ENCODE measurements around the gene ADGRG3. TPM values are rescaled to one million over a fixed set of nuclear protein-coding genes. Genes with fewer than 3 reads are reported as not detected.

The ADGRG3 gene
- total RNA-seq, 1 experiment from 2014 or later, result not detected

DNA sequence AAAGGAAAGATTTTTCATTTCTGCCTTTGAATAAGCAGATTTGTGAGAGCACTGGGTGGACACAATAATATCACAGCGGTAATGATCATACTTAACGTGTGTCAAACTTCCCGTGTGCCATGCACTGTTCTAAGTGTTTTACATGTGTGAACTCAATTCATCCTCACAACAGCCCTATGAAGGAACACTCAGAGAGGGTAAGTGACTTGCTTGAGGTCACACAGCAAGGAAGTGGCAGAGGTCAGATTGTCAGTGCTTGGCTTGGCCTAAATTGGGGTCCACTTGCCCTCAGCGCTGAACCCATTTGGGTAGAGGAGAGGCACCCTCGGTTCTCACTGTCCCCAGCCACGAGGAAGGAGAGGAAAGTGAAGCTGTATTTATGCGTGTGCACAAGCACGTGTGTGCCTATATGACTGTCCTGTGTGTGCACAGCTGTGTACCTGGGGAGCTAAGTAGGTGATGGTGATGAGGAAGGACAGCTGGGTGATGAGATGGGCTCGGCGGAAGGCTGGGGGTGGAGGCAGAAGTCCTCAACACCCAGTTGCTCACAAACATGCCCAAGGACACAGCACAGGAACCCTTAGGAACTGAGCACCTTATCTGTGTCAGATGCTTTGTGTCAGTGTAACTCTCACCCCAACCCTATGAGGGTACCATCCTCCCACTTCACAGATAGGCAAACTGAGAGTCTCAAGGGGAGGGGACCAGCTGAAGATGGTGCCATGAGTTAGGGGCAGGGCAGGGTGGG lies 9.8 kb upstream of the ADGRG3 start:
- Histone ChIP-seq H3K79me2 (ENCODE audit: insufficient read depth, low read length) (no peaks in the 10 kb centered on the region), H3K9ac (ENCODE audit: low read length) (no peak overlapping the region), H3K27ac (ENCODE audit: low read depth, low read length) (no peak overlapping the region), H3K36me3 (ENCODE audit: control insufficient read depth in 1 of 2, insufficient read depth in 2 of 2, low read length in 2 of 2) (no peaks in the 10 kb centered on the region; a peak in 1 of 4 replicates), H3K4me1 (ENCODE audit: control insufficient read depth in 1 of 2, insufficient read depth in 2 of 2, low read length in 2 of 2) (no peaks in the 10 kb centered on the region), H3K9me3 (ENCODE audit: control insufficient read depth in 1 of 2, insufficient read depth in 1 of 2, low read depth in 1 of 2, low read length in 2 of 2) (no peaks in the 10 kb centered on the region), H3K27me3 (ENCODE audit: insufficient read depth, low read length) (no peaks in the 10 kb centered on the region), H2AFZ (ENCODE audit: low read depth, low read length, poor library complexity, severe bottlenecking) (no peak overlapping the region), H3K4me3 (replicated peaks in 1 of 2; ENCODE audit: low read depth in 1 of 2, low read length in 2 of 2) (no peak overlapping the region), H3K9me2 (ENCODE audit: insufficient read depth) (no peaks in the 10 kb centered on the region), H4K20me1 (ENCODE audit: insufficient read depth) (no peaks in the 10 kb centered on the region), H3K4me2 (ENCODE audit: low read length) (no peak overlapping the region)
- POLR2A ChIA-PET, result no interaction called here
- ATAC-seq, result no peak
- intact Hi-C loops (cut with micrococcal nuclease), result no loop called here
- no peak for TF ChIP-seq ZFX (IDR thresholded peaks at IDR 0.05)
- no peak for TF ChIP-seq EGR1 (IDR thresholded peaks at IDR 0.05; ENCODE audit: low read depth)
- TF ChIP-seq, protein P1, sequence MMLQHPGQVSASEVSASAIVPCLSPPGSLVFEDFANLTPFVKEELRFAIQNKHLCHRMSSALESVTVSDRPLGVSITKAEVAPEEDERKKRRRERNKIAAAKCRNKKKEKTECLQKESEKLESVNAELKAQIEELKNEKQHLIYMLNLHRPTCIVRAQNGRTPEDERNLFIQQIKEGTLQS (IDR thresholded peaks at IDR 0.05), result no peak
- no peak for TF ChIP-seq POLR2AphosphoS5 (IDR thresholded peaks at IDR 0.05; ENCODE audit: low read depth, low read length)
- TF ChIP-seq SP1 (IDR thresholded peaks at IDR 0.05; ENCODE audit: low read depth), result no peak
- TF ChIP-seq EZH2phosphoT487 (IDR thresholded peaks at IDR 0.05; ENCODE audit: borderline replicate concordance), result no peak
- TF ChIP-seq, protein P2, sequence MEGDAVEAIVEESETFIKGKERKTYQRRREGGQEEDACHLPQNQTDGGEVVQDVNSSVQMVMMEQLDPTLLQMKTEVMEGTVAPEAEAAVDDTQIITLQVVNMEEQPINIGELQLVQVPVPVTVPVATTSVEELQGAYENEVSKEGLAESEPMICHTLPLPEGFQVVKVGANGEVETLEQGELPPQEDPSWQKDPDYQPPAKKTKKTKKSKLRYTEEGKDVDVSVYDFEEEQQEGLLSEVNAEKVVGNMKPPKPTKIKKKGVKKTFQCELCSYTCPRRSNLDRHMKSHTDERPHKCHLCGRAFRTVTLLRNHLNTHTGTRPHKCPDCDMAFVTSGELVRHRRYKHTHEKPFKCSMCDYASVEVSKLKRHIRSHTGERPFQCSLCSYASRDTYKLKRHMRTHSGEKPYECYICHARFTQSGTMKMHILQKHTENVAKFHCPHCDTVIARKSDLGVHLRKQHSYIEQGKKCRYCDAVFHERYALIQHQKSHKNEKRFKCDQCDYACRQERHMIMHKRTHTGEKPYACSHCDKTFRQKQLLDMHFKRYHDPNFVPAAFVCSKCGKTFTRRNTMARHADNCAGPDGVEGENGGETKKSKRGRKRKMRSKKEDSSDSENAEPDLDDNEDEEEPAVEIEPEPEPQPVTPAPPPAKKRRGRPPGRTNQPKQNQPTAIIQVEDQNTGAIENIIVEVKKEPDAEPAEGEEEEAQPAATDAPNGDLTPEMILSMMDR (IDR thresholded peaks at IDR 0.05 in 2 of 3, conservative IDR thresholded peaks at IDR 0.05 in 1 of 3; ENCODE audit: borderline replicate concordance in 1 of 3, insufficient read depth in 1 of 3, low read depth in 2 of 3, low read length in 2 of 3), result no peak
- no peak for TF ChIP-seq ZNF274 (IDR thresholded peaks at IDR 0.05; ENCODE audit: low read depth, low read length)
- TF ChIP-seq CBX3 (IDR thresholded peaks at IDR 0.05; ENCODE audit: low read depth), result no peak
- TF ChIP-seq, protein P3, sequence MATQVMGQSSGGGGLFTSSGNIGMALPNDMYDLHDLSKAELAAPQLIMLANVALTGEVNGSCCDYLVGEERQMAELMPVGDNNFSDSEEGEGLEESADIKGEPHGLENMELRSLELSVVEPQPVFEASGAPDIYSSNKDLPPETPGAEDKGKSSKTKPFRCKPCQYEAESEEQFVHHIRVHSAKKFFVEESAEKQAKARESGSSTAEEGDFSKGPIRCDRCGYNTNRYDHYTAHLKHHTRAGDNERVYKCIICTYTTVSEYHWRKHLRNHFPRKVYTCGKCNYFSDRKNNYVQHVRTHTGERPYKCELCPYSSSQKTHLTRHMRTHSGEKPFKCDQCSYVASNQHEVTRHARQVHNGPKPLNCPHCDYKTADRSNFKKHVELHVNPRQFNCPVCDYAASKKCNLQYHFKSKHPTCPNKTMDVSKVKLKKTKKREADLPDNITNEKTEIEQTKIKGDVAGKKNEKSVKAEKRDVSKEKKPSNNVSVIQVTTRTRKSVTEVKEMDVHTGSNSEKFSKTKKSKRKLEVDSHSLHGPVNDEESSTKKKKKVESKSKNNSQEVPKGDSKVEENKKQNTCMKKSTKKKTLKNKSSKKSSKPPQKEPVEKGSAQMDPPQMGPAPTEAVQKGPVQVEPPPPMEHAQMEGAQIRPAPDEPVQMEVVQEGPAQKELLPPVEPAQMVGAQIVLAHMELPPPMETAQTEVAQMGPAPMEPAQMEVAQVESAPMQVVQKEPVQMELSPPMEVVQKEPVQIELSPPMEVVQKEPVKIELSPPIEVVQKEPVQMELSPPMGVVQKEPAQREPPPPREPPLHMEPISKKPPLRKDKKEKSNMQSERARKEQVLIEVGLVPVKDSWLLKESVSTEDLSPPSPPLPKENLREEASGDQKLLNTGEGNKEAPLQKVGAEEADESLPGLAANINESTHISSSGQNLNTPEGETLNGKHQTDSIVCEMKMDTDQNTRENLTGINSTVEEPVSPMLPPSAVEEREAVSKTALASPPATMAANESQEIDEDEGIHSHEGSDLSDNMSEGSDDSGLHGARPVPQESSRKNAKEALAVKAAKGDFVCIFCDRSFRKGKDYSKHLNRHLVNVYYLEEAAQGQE (IDR thresholded peaks at IDR 0.05; ENCODE audit: low read depth), result no peak
- no peak for TF ChIP-seq SIN3A (IDR thresholded peaks at IDR 0.05; ENCODE audit: low read depth)
- TF ChIP-seq FOSL1 (IDR thresholded peaks at IDR 0.05; ENCODE audit: low read depth), result no peak
- no peak for TF ChIP-seq YY1 (IDR thresholded peaks at IDR 0.05; ENCODE audit: extremely low read depth, insufficient replicate concordance, low read depth, low read length)
- TF ChIP-seq SRF (IDR thresholded peaks at IDR 0.05; ENCODE audit: low read depth), result no peak
- TF ChIP-seq, protein P4, sequence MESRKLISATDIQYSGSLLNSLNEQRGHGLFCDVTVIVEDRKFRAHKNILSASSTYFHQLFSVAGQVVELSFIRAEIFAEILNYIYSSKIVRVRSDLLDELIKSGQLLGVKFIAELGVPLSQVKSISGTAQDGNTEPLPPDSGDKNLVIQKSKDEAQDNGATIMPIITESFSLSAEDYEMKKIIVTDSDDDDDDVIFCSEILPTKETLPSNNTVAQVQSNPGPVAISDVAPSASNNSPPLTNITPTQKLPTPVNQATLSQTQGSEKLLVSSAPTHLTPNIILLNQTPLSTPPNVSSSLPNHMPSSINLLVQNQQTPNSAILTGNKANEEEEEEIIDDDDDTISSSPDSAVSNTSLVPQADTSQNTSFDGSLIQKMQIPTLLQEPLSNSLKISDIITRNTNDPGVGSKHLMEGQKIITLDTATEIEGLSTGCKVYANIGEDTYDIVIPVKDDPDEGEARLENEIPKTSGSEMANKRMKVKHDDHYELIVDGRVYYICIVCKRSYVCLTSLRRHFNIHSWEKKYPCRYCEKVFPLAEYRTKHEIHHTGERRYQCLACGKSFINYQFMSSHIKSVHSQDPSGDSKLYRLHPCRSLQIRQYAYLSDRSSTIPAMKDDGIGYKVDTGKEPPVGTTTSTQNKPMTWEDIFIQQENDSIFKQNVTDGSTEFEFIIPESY (IDR thresholded peaks at IDR 0.05; ENCODE audit: extremely low read depth, insufficient replicate concordance, low read length), result no peak
- no peak for TF ChIP-seq POLR2A (IDR thresholded peaks at IDR 0.05; ENCODE audit: borderline replicate concordance, extremely low read depth, insufficient read depth, insufficient read length)
- no peak for TF ChIP-seq EZH2 (IDR thresholded peaks at IDR 0.05)
- CTCF ChIA-PET, result no interaction called here
- DNase-seq (ENCODE audit: low read depth, low spot score), result no peak
- no TSS peak for BruUV-seq (replicated peaks)
- RAD21 ChIA-PET (ENCODE audit: low non-redundant PET in 1 of 2, low total read pairs in 2 of 2, uncharacterized antibody in 2 of 2, unreplicated experiment in 2 of 2), result no interaction called here

All from HCT116 (cell line).